Esophagus squamous epithelium (tissue), 5 donors: Measurements from ENCODE around the gene YPEL3. TPM values are rescaled to one million over a fixed set of nuclear protein-coding genes. Genes with fewer than 3 reads are reported as not detected.

ENCODE experiments used
- DNase-seq: peaks from one replicate; lab custom pipeline; 2025; lab: John Stamatoyannopoulos, UW
- H3K27ac ChIP-seq, 4 donors: fragments of 200-600 bp; sonication (generic); one replicate each; pipeline ENCODE4 v1.5.1; 2016 to 2019; ENCODE audit warnings: mild to moderate bottlenecking in 1 of 4
- H3K27me3 ChIP-seq, 4 donors: fragments of 200-600 bp; sonication (generic); 1 replicate in 3 of 4; 2 replicates in 1 of 4; pipeline versions ENCODE4 v1.5.1 to v1.6.0; 2017 to 2021; ENCODE audit warnings: antibody characterized with exemption in 1 of 4
- H3K36me3 ChIP-seq, 3 donors: fragments of 200-600 bp; sonication (generic); one replicate each; pipeline ENCODE4 v1.5.1; 2016 to 2019
- H3K4me1 ChIP-seq, 3 donors: fragments of 200-600 bp; sonication (generic); one replicate each; pipeline ENCODE4 v1.5.1; 2017 to 2019
- H3K4me3 ChIP-seq, 4 donors: fragments of 200-600 bp; sonication (generic); 1 replicate in 3 of 4; 2 replicates in 1 of 4; pipeline ENCODE4 v1.5.1; 2016 to 2019; ENCODE audit warnings: mild to moderate bottlenecking in 2 of 4, moderate library complexity in 1 of 4
- H3K9me3 ChIP-seq, 3 donors: fragments of 200-600 bp; sonication (generic); one replicate each; pipeline ENCODE4 v1.5.1; 2016 to 2019
- POLR2A ChIP-seq, 4 donors: fragments of 450-650 bp; IDR thresholded peaks; one replicate each; pipeline ENCODE4 v1.6.1; 2017; ENCODE audit warnings: antibody characterized with exemption in 4 of 4, mild to moderate bottlenecking in 4 of 4, moderate library complexity in 3 of 4
- WGBS, 2 donors: methylation state at CpG; one replicate each; pipeline ENCODE4 v1.1.5; 2018; 5-methylcytosine and 5-hydroxymethylcytosine counted together
- intact Hi-C: fragments of 100-400 bp; cut with DNase I; formaldehyde crosslinking; loops from one replicate; pipeline ENCODE4 v1.15.0; 2022
- total RNA-seq, 4 donors: library from RNA; depleted of rRNA; stranded (reverse); fragments of >200 nt; gene quantifications; one replicate each; pipeline ENCODE4 v1.1.0, GENCODE V29; 2016
- TF ChIP-seq, protein P1 (sequence below), 6 experiments: fragments of 450-650 bp in 4 of 6; fragments of 200-600 bp in 2 of 6; sonication (generic) in 2 of 6; IDR thresholded peaks; one replicate each; pipeline ENCODE4 v1.5.1; 2016 to 2019; ENCODE audit warnings: antibody characterized with exemption in 6 of 6, mild to moderate bottlenecking in 4 of 6, moderate library complexity in 4 of 6
- donor health status: DM: yes; HTN: yes; CAD: no.

YPEL3 gene
- total RNA-seq, 4 donors from 2014 or later = 26.4 to 131 (median 63.0) TPM

DNA sequence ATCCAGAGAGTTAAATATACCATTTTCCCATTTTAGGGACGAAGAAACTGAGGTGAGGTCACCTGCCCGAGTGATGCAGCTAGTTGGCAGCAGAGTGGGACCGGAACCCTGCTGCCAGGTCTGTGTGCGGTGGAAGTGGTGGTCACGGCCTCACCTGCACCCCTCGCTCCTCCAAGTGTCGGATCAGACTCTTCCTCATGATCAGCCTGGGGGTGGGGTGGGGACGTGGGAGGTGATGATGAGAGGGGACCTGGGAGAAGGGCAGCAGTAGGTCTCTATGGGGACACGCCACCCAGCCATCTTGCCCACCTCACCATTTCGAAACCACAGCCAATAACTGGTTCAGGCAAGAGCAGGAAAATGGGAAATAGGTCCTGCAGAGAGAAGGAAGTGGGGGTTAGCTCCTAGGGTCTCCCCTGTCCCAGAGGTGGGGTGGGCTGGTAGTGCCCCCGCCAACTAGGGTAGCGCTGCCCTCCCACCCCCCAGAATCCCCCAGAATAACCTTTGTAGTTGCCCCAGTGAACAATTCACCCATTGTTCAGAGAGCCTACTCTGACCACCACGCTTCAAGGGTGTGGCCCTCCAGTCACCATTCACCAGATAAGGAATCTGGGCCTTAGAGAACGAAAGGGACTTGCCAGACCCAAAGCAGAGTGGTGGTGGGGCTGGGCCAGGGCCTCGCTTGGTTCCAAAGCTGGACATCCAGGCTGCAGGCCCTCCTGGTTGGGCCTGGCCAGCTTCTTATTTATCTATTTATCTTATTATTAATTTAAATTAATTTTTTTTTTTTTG, 12.2 kb upstream of the YPEL3 start:
- Histone ChIP-seq H3K9me3 (no peaks in the 10 kb centered on the region), H3K4me1 (peaks cover 3 to 28% (median 4%) of the 10 kb centered on the region in 3 donors), H3K36me3 (peaks cover 6 to 99% (median 14%) of the 10 kb centered on the region in 3 donors), H3K27ac (no peak overlapping the region), H3K4me3 (no peak overlapping the region), H3K27me3 (no peaks in the 10 kb centered on the region)
- no peak for DNase-seq
- intact Hi-C loops = no loop called here
- TF ChIP-seq, protein P1, sequence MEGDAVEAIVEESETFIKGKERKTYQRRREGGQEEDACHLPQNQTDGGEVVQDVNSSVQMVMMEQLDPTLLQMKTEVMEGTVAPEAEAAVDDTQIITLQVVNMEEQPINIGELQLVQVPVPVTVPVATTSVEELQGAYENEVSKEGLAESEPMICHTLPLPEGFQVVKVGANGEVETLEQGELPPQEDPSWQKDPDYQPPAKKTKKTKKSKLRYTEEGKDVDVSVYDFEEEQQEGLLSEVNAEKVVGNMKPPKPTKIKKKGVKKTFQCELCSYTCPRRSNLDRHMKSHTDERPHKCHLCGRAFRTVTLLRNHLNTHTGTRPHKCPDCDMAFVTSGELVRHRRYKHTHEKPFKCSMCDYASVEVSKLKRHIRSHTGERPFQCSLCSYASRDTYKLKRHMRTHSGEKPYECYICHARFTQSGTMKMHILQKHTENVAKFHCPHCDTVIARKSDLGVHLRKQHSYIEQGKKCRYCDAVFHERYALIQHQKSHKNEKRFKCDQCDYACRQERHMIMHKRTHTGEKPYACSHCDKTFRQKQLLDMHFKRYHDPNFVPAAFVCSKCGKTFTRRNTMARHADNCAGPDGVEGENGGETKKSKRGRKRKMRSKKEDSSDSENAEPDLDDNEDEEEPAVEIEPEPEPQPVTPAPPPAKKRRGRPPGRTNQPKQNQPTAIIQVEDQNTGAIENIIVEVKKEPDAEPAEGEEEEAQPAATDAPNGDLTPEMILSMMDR (IDR thresholded peaks at IDR 0.05) = no peak
- no peak for TF ChIP-seq POLR2A (IDR thresholded peaks at IDR 0.05)
- 92 to 94% methylated on average over 10 to 11 of the region's 15 CpGs for whole genome bisulfite sequencing, 2 donors

DNA sequence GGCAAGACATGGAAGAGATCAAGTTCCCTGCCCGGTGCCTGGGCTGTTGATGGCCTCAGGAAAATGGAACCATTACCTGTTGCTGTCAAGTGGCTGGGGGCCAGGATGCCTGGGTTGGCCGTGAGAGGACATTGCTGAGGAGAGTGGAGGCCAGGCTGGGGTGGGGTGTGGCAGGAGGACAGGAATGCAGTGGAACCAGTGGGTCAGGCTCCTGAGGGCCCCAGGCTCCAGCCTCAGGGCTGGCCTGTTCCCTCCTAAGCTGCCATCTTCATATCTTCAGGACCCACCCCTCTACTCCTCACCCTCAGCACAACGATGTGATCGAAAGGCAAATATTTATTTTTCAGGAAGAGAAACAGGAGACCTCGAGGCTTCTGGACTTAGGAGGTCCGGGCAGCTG, 8.5 kb upstream of the YPEL3 start:
- H3K27me3 ChIP-seq = no peaks in the 10 kb centered on the region
- no peak overlapping the region for H3K4me3 ChIP-seq
- WGBS, 2 donors = 53 to 64% methylated on average over 3 to 6 of the region's 6 CpGs
- no peaks in the 10 kb centered on the region for H3K9me3 ChIP-seq
- intact Hi-C loops = no loop called here
- H3K36me3 ChIP-seq = peaks cover 0 to 64% (median 14%) of the 10 kb centered on the region in 3 donors
- no peak for DNase-seq
- peak overlapping the region in 2 of 4 donors; percentile 2 to 3 for H3K27ac ChIP-seq
- TF ChIP-seq, protein P1 (IDR thresholded peaks at IDR 0.05) = no peak
- TF ChIP-seq POLR2A (IDR thresholded peaks at IDR 0.05) = no peak
- peaks cover 0 to 14% (median 0%) of the 10 kb centered on the region in 3 donors for H3K4me1 ChIP-seq

DNA sequence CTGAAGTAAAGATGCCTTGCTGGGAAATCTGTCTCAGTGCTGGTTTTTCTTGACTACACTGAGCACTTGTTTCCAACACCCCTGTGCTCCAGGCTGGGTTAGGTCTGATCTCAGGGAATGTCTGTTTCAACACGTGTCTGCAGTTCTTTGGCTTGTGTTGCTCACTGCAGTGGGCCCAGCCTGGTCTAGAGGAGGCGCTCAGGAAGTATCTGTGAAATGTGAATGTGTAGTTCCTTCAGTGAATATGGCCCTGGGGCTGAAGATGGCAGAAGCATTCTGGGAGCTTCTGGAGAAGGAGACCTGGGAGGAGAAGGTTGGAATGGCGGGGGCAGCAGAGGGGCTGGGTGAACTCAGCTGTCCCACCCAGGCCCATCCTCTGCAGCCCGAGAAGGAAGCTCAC, 8.1 kb upstream of the YPEL3 start:
- 71% methylated on average over 4 of the region's 4 CpGs; no CpG with 5 or more reads in 1 of the 2 donors for WGBS, 2 donors
- intact Hi-C loops = no loop called here
- no peaks in the 10 kb centered on the region for H3K27me3 ChIP-seq
- TF ChIP-seq POLR2A (IDR thresholded peaks at IDR 0.05) = no peak
- TF ChIP-seq, protein P1 (IDR thresholded peaks at IDR 0.05) = no peak
- peaks cover 0 to 14% (median 0%) of the 10 kb centered on the region in 3 donors for H3K4me1 ChIP-seq
- no peak for DNase-seq
- H3K36me3 ChIP-seq = peaks cover 0 to 60% (median 14%) of the 10 kb centered on the region in 3 donors
- H3K9me3 ChIP-seq = no peaks in the 10 kb centered on the region
- H3K4me3 ChIP-seq = no peak overlapping the region
- peak overlapping the region in 2 of 4 donors; percentile 2 to 3 for H3K27ac ChIP-seq

DNA sequence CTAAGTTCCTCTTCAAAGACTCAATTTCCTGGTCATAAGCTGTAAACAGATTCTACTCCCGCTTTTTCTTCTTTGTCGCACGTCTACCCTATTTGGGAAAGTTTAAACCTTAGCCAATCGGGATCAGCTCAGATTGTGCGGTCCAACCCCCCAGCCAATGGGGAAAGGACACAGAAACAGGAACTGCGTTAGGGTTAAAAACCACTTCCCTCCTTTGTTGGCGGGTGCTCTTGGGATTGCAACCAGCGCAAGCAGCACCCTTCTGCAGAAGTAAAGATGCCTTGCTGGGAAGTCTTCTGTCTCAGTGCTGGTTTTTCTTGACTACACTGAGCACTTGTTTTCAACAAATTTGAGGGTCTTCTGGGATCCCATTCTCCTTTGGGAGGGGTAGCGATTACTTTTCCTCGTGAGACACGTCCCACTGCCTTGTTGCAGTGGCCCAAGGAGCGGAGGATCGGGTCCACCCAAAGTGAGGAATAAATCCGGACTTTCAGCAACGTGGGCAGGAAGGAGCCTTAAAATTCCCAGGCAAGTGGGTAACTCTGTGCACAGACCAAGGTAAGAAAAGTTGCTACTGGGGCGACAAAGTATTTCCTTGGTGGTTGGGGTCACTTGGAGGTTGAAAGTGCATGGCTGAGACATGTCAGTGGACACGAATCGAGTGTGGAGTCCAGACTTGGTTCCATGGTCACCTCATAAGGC, 1.0 kb upstream of the YPEL3 start:
- no peak for DNase-seq
- peak overlapping the region in 3 of 4 donors; percentile 88 to 96 (median 90) for H3K4me3 ChIP-seq
- no peaks in the 10 kb centered on the region for H3K27me3 ChIP-seq
- peaks cover 33 to 43% (median 35%) of the 10 kb centered on the region in 3 donors for H3K4me1 ChIP-seq
- H3K27ac ChIP-seq = peak overlapping the region; percentile 94 to 99 (median 98)
- intact Hi-C loops = no loop called here
- peaks cover 7 to 20% (median 7%) of the 10 kb centered on the region in 3 donors for H3K9me3 ChIP-seq
- TF ChIP-seq POLR2A (IDR thresholded peaks at IDR 0.05) = no peak
- TF ChIP-seq, protein P1 (IDR thresholded peaks at IDR 0.05) = no peak
- WGBS, 2 donors = 90 to 96% methylated on average over 11 to 13 of the region's 18 CpGs
- peaks cover 5 to 26% (median 10%) of the 10 kb centered on the region in 3 donors for H3K36me3 ChIP-seq
